Measurements from ENCODE around the gene LRP4. TPM values are rescaled to one million over a fixed set of nuclear protein-coding genes. Genes with fewer than 3 reads are reported as not detected.

The LRP4 gene
- total and polyA plus RNA-seq, 8 donors, result 1.3 to 27.0 (median 9.4) TPM

DNA sequence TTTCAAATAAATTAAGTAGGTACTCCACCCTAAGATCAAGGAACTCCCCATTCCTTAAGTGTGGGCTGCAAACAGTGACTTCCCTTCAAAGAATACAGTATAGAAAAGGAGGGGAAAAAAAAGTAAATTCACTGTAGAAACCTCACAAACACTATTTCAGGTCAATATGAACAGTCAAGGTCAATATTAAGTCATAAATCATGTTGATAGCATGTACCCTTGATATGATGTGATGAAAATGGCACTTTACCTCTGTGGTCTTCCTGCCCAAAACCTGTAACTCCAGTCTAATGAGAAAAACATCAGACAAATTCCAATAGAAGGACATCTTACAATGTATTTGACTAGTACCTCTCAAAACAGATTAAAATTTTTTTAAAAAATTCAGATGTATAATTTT, 80.5 kb downstream of the LRP4 start:
- DNase-seq (no peak), FAIRE-seq (no peak), ATAC-seq (peak in 2 of 4 donors; percentile 40 to 60)
- Histone ChIP-seq H3K4me3 (no peak overlapping the region), H3K27me3 (no peaks in the 10 kb centered on the region), H3K36me3 (no peaks in the 10 kb centered on the region), H3K27ac (no peak overlapping the region), H3K9me3 (no peaks in the 10 kb centered on the region), H3K4me1 (peaks cover 0 to 7% (median 6%) of the 10 kb centered on the region in 3 donors)
- intact Hi-C loops (cut with DNase I), result no loop called here
- TF ChIP-seq, protein P1, sequence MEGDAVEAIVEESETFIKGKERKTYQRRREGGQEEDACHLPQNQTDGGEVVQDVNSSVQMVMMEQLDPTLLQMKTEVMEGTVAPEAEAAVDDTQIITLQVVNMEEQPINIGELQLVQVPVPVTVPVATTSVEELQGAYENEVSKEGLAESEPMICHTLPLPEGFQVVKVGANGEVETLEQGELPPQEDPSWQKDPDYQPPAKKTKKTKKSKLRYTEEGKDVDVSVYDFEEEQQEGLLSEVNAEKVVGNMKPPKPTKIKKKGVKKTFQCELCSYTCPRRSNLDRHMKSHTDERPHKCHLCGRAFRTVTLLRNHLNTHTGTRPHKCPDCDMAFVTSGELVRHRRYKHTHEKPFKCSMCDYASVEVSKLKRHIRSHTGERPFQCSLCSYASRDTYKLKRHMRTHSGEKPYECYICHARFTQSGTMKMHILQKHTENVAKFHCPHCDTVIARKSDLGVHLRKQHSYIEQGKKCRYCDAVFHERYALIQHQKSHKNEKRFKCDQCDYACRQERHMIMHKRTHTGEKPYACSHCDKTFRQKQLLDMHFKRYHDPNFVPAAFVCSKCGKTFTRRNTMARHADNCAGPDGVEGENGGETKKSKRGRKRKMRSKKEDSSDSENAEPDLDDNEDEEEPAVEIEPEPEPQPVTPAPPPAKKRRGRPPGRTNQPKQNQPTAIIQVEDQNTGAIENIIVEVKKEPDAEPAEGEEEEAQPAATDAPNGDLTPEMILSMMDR (IDR thresholded peaks at IDR 0.05), result no peak

DNA sequence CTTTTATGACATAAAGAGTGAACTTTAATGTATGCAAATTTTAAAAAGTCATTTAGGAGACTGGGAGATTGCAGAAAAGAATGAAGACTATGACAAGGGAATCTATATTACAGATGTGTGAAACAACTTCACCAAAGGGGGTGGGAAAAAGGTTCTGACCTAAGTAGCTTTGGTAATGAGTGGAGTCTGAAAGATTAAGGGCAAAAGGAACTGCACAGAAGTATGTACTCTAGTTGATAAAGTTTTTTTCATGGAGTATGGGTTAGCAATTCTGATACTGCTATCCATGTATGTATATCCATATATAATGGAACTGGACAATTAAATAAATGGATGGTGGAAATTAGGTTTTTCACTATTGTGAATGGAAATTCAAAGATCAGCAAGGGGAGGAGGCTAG, 81.5 kb downstream of the LRP4 start:
- FAIRE-seq (no peak), ATAC-seq (no peak), DNase-seq (no peak)
- intact Hi-C loops (cut with DNase I), result no loop called here
- TF ChIP-seq, protein P1 (IDR thresholded peaks at IDR 0.05), result no peak
- Histone ChIP-seq H3K36me3 (no peaks in the 10 kb centered on the region), H3K4me3 (no peak overlapping the region), H3K4me1 (peaks cover 0 to 7% (median 6%) of the 10 kb centered on the region in 3 donors), H3K27me3 (no peaks in the 10 kb centered on the region), H3K9me3 (no peaks in the 10 kb centered on the region), H3K27ac (no peak overlapping the region)

DNA sequence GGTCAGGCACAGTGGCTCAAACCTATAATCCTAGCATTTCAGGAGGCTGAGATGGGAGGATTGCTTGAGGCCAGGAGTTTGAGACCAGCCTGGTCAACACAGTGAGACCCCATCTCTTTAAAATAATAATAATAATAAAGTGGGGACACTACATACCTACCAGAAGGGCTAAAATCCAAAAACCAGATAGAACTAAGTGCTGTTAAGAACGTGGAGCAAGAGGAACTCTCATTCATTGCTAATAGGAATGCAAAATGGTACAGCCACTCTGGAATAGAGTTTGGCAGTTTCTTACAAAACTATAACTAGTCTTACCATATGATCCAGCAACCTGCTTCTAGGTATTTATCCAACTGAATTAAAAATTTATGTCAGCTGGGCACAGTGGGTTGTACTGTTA, 81.9 kb downstream of the LRP4 start:
- H3K4me1 ChIP-seq, result peaks cover 0 to 7% (median 6%) of the 10 kb centered on the region in 3 donors
- intact Hi-C loops (cut with DNase I), result no loop called here
- FAIRE-seq (no peak), ATAC-seq (no peak), DNase-seq (no peak)
- TF ChIP-seq, protein P1 (IDR thresholded peaks at IDR 0.05), result no peak
- no peak overlapping the region for H3K27ac ChIP-seq
- H3K36me3 ChIP-seq, result no peaks in the 10 kb centered on the region
- WGBS, 2 donors, result 90 to 100% methylated on average over 1 of the region's 1 CpG
- H3K27me3 ChIP-seq, result no peaks in the 10 kb centered on the region
- no peak overlapping the region for H3K4me3 ChIP-seq
- H3K9me3 ChIP-seq, result no peaks in the 10 kb centered on the region

DNA sequence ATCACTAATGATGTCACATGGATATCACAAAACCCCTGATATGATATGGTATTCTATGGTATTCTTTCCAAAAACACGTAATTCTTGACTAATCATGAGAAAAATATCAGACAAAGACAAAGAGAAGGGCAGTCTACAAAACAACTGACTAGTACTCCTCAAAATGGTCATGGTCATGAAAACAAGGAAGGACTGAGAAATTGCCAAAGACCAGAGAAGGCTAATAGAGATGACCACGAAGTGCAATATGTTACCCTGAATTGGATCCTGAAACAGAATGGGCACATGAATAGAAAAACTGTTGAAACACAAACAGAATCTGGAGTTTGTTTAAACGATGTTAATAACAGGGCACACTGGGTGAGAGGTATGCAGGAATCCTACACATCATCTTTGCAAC, 82.5 kb downstream of the LRP4 start:
- no peak for FAIRE-seq

DNA sequence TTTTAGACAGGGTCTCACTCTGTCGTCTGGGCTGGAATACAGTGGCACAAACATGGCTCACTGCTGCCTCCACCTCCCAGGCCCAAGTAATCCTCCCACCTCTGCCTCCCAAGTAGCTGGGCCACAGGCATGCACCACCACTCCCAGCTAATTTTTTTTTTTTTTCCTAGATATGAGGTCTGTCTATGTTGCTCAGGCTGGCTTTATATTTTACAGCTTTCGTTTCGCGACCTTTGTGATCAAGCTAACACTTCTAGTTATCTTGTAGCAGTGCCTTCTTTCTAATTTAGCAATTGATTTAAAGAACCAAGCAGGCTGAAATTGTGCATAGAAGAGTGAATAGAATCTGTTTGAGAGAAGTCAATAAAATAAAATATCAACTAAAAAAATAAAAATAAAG, 83.5 kb downstream of the LRP4 start:
- no peak overlapping the region for H3K4me3 ChIP-seq
- 90 to 91% methylated on average over 4 of the region's 4 CpGs for WGBS, 2 donors
- intact Hi-C loops (cut with DNase I), result no loop called here
- H3K4me1 ChIP-seq, result peaks cover 0 to 7% (median 6%) of the 10 kb centered on the region in 3 donors
- no peak overlapping the region for H3K27ac ChIP-seq
- FAIRE-seq (no peak), DNase-seq (no peak), ATAC-seq (no peak)
- no peaks in the 10 kb centered on the region for H3K36me3 ChIP-seq
- TF ChIP-seq, protein P1 (IDR thresholded peaks at IDR 0.05), result no peak
- no peaks in the 10 kb centered on the region for H3K27me3 ChIP-seq
- H3K9me3 ChIP-seq, result no peaks in the 10 kb centered on the region

More for the DNA sequence above, 82.5 kb downstream of the LRP4 start:
- H3K27me3 ChIP-seq, result no peaks in the 10 kb centered on the region
- no peak for DNase-seq
- no peak overlapping the region for H3K4me3 ChIP-seq
- no peaks in the 10 kb centered on the region for H3K9me3 ChIP-seq
- H3K36me3 ChIP-seq, result no peaks in the 10 kb centered on the region
- H3K4me1 ChIP-seq, result peaks cover 0 to 7% (median 6%) of the 10 kb centered on the region in 3 donors
- intact Hi-C loops (cut with DNase I), result no loop called here
- H3K27ac ChIP-seq, result no peak overlapping the region
- ATAC-seq, result no peak
- TF ChIP-seq, protein P1 (IDR thresholded peaks at IDR 0.05), result no peak
- WGBS, 2 donors, result 59 to 61% methylated on average over 3 of the region's 3 CpGs
